Breast epithelium (tissue), 3 donors: ENCODE measurements around the gene HOXC10.

ENCODE experiments used
- CTCF ChIP-seq, 3 donors: fragments of 450-650 bp; IDR thresholded peaks; one replicate each; pipeline ENCODE4 v1.5.1; 2016 to 2017; ENCODE audit warnings: antibody characterized with exemption in 3 of 3, mild to moderate bottlenecking in 3 of 3, moderate library complexity in 3 of 3
- POLR2A ChIP-seq: fragments of 450-650 bp; IDR thresholded peaks from one replicate; pipeline ENCODE4 v1.6.1; 2016; ENCODE audit warnings: antibody characterized with exemption, mild to moderate bottlenecking, moderate library complexity
- POLR2AphosphoS5 ChIP-seq, 3 donors: sonication (generic); formaldehyde crosslinking; IDR thresholded peaks; one replicate each; pipeline ENCODE4 v1.6.1; 2017; ENCODE audit warnings: antibody characterized with exemption in 3 of 3

- TF ChIP-seq CTCF (IDR thresholded peaks at IDR 0.05) (no peak), POLR2A (no peak), POLR2AphosphoS5 (IDR thresholded peaks at IDR 0.05) (no peak)
Observed at GRCh38 chr12:54022960-54023884, 38.3 kb downstream of the HOXC10 start.
